Duodenal mucosa (tissue), 2 donors: ENCODE results near the gene RNASE11.

Experiments used
- H3K27ac ChIP-seq: one replicate; pipeline ENCODE4 v1.7.0; 2013; ENCODE audit warnings: low read depth, low read length
- H3K27me3 ChIP-seq, 2 donors: one replicate each; pipeline ENCODE4 v1.7.0; 2013; ENCODE audit warnings: low read length in 2 of 2, control low read depth in 1 of 2; ENCODE audit not compliant: insufficient read depth in 2 of 2, control insufficient read depth in 1 of 2
- H3K36me3 ChIP-seq, 2 donors: one replicate each; pipeline ENCODE4 v1.7.0; 2013; ENCODE audit warnings: low read length in 2 of 2, control low read depth in 1 of 2; ENCODE audit not compliant: insufficient read depth in 2 of 2, control insufficient read depth in 1 of 2
- H3K4me1 ChIP-seq, 2 donors: one replicate each; pipeline ENCODE4 v1.7.0; 2013; ENCODE audit warnings: low read length in 2 of 2, control low read depth in 1 of 2; ENCODE audit not compliant: insufficient read depth in 2 of 2, control insufficient read depth in 1 of 2
- H3K4me3 ChIP-seq, 2 donors: one replicate each; pipeline ENCODE4 v1.7.0; 2013; ENCODE audit warnings: low read length in 2 of 2, low read depth in 1 of 2
- H3K9ac ChIP-seq, 2 donors: one replicate each; pipeline ENCODE4 v1.7.0; 2013; ENCODE audit warnings: low read length in 2 of 2, low read depth in 1 of 2
- H3K9me3 ChIP-seq, 2 donors: one replicate each; pipeline ENCODE4 v1.7.0; 2013; ENCODE audit warnings: low read length in 2 of 2, control low read depth in 1 of 2; ENCODE audit not compliant: control insufficient read depth in 1 of 2

Gene RNASE11

DNA sequence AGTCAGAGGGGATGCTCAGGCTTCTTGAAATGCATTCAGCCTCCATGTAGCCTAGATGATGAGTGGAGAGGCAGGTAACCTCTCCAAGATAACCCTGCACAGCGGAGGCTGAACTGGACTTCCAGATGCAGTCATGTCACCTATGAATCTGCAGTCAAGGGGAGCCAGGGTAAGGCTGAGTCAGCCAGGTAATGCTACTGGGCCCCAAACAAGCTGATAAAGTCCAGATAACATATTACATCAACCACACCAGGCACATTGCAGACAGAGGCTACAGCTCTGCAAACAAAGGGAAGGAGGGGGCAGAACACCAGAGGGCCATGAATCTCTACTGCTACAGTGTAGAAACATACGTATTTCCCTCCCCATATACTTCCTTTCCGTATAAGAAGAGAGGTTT lies 40.9 kb downstream of the RNASE11 start:
- Histone ChIP-seq H3K27me3 (peaks cover 5 to 8% of the 10 kb centered on the region in 2 donors), H3K9me3 (no peaks in the 10 kb centered on the region), H3K4me1 (no peaks in the 10 kb centered on the region), H3K9ac (no peak overlapping the region), H3K36me3 (no peaks in the 10 kb centered on the region), H3K4me3 (no peak overlapping the region), H3K27ac (no peak overlapping the region)

DNA sequence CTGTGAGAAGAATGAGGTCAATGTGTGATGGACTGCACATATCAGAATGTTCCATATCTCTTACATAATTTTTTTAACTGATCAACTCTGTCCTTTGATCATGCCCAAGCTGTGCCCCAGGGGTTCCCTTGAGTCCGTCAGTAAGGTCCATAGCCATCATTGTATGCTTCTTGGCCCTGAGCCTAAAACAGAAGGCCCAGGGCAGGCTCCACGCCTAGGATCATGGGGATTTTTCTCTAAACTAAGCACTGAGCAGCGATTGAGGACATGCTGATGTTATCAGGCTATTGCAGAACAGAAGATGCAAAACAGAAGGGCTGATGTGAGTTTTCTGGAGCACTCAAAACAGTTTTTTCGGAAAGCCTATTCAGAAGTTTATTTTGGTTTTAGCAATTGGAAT lies 47.9 kb downstream of the RNASE11 start:
- H3K27me3 ChIP-seq: no peaks in the 10 kb centered on the region

More for the DNA sequence above, 47.9 kb downstream of the RNASE11 start:
- no peaks in the 10 kb centered on the region for H3K4me1 ChIP-seq
- H3K9me3 ChIP-seq: no peaks in the 10 kb centered on the region
- H3K27ac ChIP-seq: no peak overlapping the region
- no peak overlapping the region for H3K9ac ChIP-seq
- H3K4me3 ChIP-seq: no peak overlapping the region
- no peaks in the 10 kb centered on the region for H3K36me3 ChIP-seq
